Activated naive CD8-positive, alpha-beta T cell treated with anti-CD3 and anti-CD28 coated beads, Interleukin-2, amount 50 U/mL, for 24 hours (primary cell): ENCODE measurements around the gene PFKFB2.
A peak's percentile ranks its signal among the peaks of the same experiment; 100 is the strongest.

Experiments
- ATAC-seq: fragments of 150-1000 bp; cut with Tn5 transposase; one replicate; pipeline ENCODE4 v1.10.0; 2021
- DNase-seq: peaks from one replicate; pipeline ENCODE4 v3.0.0; 2021
- H3K27ac Mint-ChIP-seq: one replicate; pipeline ENCODE4 v1.8.0; 2021; ENCODE audit warnings: mild to moderate bottlenecking, mixed read lengths
- H3K27me3 Mint-ChIP-seq: one replicate; pipeline ENCODE4 v1.8.0; 2021; ENCODE audit warnings: mixed read lengths
- H3K36me3 Mint-ChIP-seq: one replicate; pipeline ENCODE4 v1.8.0; 2021; ENCODE audit warnings: low read depth, mixed read lengths
- H3K4me1 Mint-ChIP-seq: one replicate; pipeline ENCODE4 v1.8.0; 2021; ENCODE audit warnings: mixed read lengths
- H3K4me3 Mint-ChIP-seq: one replicate; pipeline ENCODE4 v1.8.0; 2021; ENCODE audit warnings: mild to moderate bottlenecking, moderate library complexity, mixed read lengths
- H3K9me3 Mint-ChIP-seq: one replicate; pipeline ENCODE4 v1.8.0; 2021; ENCODE audit warnings: mixed read lengths

Gene PFKFB2

GRCh38 chr1:207077470-207078377 is 24.6 kb downstream of the PFKFB2 start:
- Mint-ChIP-seq H3K27me3 (no peaks in the 10 kb centered on the region), H3K36me3 (no peaks in the 10 kb centered on the region), H3K4me3 (no peak overlapping the region), H3K4me1 (no peaks in the 10 kb centered on the region), H3K27ac (no peak overlapping the region), H3K9me3 (no peaks in the 10 kb centered on the region)
- ATAC-seq, result peak; percentile 72
- peak; percentile 58 for DNase-seq

GRCh38 chr1:207078578-207079132 is 25.6 kb downstream of the PFKFB2 start:
- H3K36me3 Mint-ChIP-seq, result no peaks in the 10 kb centered on the region
- DNase-seq (no peak), ATAC-seq (no peak)
- no peaks in the 10 kb centered on the region for H3K27me3 Mint-ChIP-seq
- no peaks in the 10 kb centered on the region for H3K9me3 Mint-ChIP-seq
- H3K4me1 Mint-ChIP-seq, result no peaks in the 10 kb centered on the region
- H3K4me3 Mint-ChIP-seq, result no peak overlapping the region
- H3K27ac Mint-ChIP-seq, result no peak overlapping the region

GRCh38 chr1:207079706-207080241 is 26.7 kb downstream of the PFKFB2 start:
- Mint-ChIP-seq H3K36me3 (no peaks in the 10 kb centered on the region), H3K9me3 (no peaks in the 10 kb centered on the region), H3K27ac (no peak overlapping the region), H3K27me3 (peaks cover 2% of the 10 kb centered on the region), H3K4me3 (no peak overlapping the region), H3K4me1 (peaks cover 5% of the 10 kb centered on the region)
- ATAC-seq, result no peak
- no peak for DNase-seq

GRCh38 chr1:207081088-207081487 is 28.0 kb downstream of the PFKFB2 start:
- Mint-ChIP-seq H3K27ac (no peak overlapping the region), H3K4me1 (peaks cover 10% of the 10 kb centered on the region), H3K4me3 (no peak overlapping the region), H3K36me3 (no peaks in the 10 kb centered on the region), H3K9me3 (no peaks in the 10 kb centered on the region), H3K27me3 (peaks cover 2% of the 10 kb centered on the region)
- DNase-seq (no peak), ATAC-seq (no peak)

- no peak overlapping the region for H3K4me3 Mint-ChIP-seq
Measured at GRCh38 chr1:207081806-207082205, 28.7 kb downstream of the PFKFB2 start.

GRCh38 chr1:207084232-207084631 is 31.2 kb downstream of the PFKFB2 start:
- H3K27ac Mint-ChIP-seq, result no peak overlapping the region
- H3K9me3 Mint-ChIP-seq, result no peaks in the 10 kb centered on the region
- peaks cover 2% of the 10 kb centered on the region for H3K27me3 Mint-ChIP-seq
- DNase-seq (no peak), ATAC-seq (no peak)
- H3K4me1 Mint-ChIP-seq, result peaks cover 19% of the 10 kb centered on the region
- H3K36me3 Mint-ChIP-seq, result no peaks in the 10 kb centered on the region
- H3K4me3 Mint-ChIP-seq, result no peak overlapping the region

More at GRCh38 chr1:207081806-207082205, 28.7 kb downstream of the PFKFB2 start:
- DNase-seq (no peak), ATAC-seq (no peak)
- no peak overlapping the region for H3K27ac Mint-ChIP-seq
- H3K4me1 Mint-ChIP-seq, result peaks cover 10% of the 10 kb centered on the region
- peaks cover 2% of the 10 kb centered on the region for H3K27me3 Mint-ChIP-seq
- H3K9me3 Mint-ChIP-seq, result no peaks in the 10 kb centered on the region
- no peaks in the 10 kb centered on the region for H3K36me3 Mint-ChIP-seq

- Mint-ChIP-seq H3K4me3 (no peak overlapping the region), H3K27me3 (peaks cover 2% of the 10 kb centered on the region), H3K27ac (no peak overlapping the region), H3K36me3 (no peaks in the 10 kb centered on the region), H3K4me1 (peaks cover 24% of the 10 kb centered on the region), H3K9me3 (no peaks in the 10 kb centered on the region)
- peak; percentile 56 for DNase-seq
- ATAC-seq, result peak; percentile 76
Measured at GRCh38 chr1:207084701-207085180, 31.7 kb downstream of the PFKFB2 start.

- no peak for ATAC-seq
- H3K27ac Mint-ChIP-seq, result no peak overlapping the region
- H3K4me3 Mint-ChIP-seq, result no peak overlapping the region
Measured at GRCh38 chr1:207085887-207086286, 32.8 kb downstream of the PFKFB2 start.

GRCh38 chr1:207088161-207088560 is 35.1 kb downstream of the PFKFB2 start:
- H3K9me3 Mint-ChIP-seq, result no peaks in the 10 kb centered on the region
- no peak overlapping the region for H3K4me3 Mint-ChIP-seq
- ATAC-seq (no peak), DNase-seq (no peak)
- H3K27ac Mint-ChIP-seq, result no peak overlapping the region
- H3K4me1 Mint-ChIP-seq, result peaks cover 29% of the 10 kb centered on the region
- no peaks in the 10 kb centered on the region for H3K36me3 Mint-ChIP-seq
- H3K27me3 Mint-ChIP-seq, result peaks cover 2% of the 10 kb centered on the region

More at GRCh38 chr1:207085887-207086286, 32.8 kb downstream of the PFKFB2 start:
- peaks cover 2% of the 10 kb centered on the region for H3K27me3 Mint-ChIP-seq
- no peaks in the 10 kb centered on the region for H3K36me3 Mint-ChIP-seq
- no peak for DNase-seq
- H3K4me1 Mint-ChIP-seq, result peaks cover 29% of the 10 kb centered on the region
- H3K9me3 Mint-ChIP-seq, result no peaks in the 10 kb centered on the region

GRCh38 chr1:207088701-207089626 is 35.9 kb downstream of the PFKFB2 start, which contains the start of gene C4BPB:
C4BPB (plus strand) TSS chr1:207088860; CDS start chr1:207089532, 672 bp downstream.
- H3K9me3 Mint-ChIP-seq, result no peaks in the 10 kb centered on the region
- no peaks in the 10 kb centered on the region for H3K36me3 Mint-ChIP-seq
- no peak for DNase-seq
- peak within 1 kb of the TSS; percentile 76 for H3K4me3 Mint-ChIP-seq
- peak within 1 kb of the TSS; percentile 74 for H3K27ac Mint-ChIP-seq
- ATAC-seq, result peak; percentile 33
- peaks cover 2% of the 10 kb centered on the region for H3K27me3 Mint-ChIP-seq
- H3K4me1 Mint-ChIP-seq, result peaks cover 29% of the 10 kb centered on the region

GRCh38 chr1:207089627-207090355 is 36.7 kb downstream of the PFKFB2 start:
- peaks cover 25% of the 10 kb centered on the region for H3K4me1 Mint-ChIP-seq
- no peaks in the 10 kb centered on the region for H3K27me3 Mint-ChIP-seq
- no peak for DNase-seq
- H3K4me3 Mint-ChIP-seq, result peak overlapping the region; percentile 76
- H3K9me3 Mint-ChIP-seq, result no peaks in the 10 kb centered on the region
- ATAC-seq, result no peak
- no peaks in the 10 kb centered on the region for H3K36me3 Mint-ChIP-seq
- peak overlapping the region; percentile 74 for H3K27ac Mint-ChIP-seq

GRCh38 chr1:207091200-207091908 is 38.3 kb downstream of the PFKFB2 start:
- no peaks in the 10 kb centered on the region for H3K9me3 Mint-ChIP-seq
- no peak overlapping the region for H3K27ac Mint-ChIP-seq
- ATAC-seq (no peak), DNase-seq (no peak)
- no peaks in the 10 kb centered on the region for H3K36me3 Mint-ChIP-seq
- no peaks in the 10 kb centered on the region for H3K27me3 Mint-ChIP-seq
- no peak overlapping the region for H3K4me3 Mint-ChIP-seq
- peaks cover 19% of the 10 kb centered on the region for H3K4me1 Mint-ChIP-seq

- ATAC-seq, result no peak
Measured at GRCh38 chr1:207093944-207094343, 40.9 kb downstream of the PFKFB2 start.

More at GRCh38 chr1:207093944-207094343, 40.9 kb downstream of the PFKFB2 start:
- no peaks in the 10 kb centered on the region for H3K9me3 Mint-ChIP-seq
- H3K27ac Mint-ChIP-seq, result no peak overlapping the region
- no peaks in the 10 kb centered on the region for H3K27me3 Mint-ChIP-seq
- no peak overlapping the region for H3K4me3 Mint-ChIP-seq
- no peak for DNase-seq
- H3K36me3 Mint-ChIP-seq, result peaks cover 5% of the 10 kb centered on the region
- peaks cover 22% of the 10 kb centered on the region for H3K4me1 Mint-ChIP-seq
